NCI-H128 (cell line): ENCODE results near the gene DGAT2.
"Not testable (repeated sequence)": the region's sequence is repeated elsewhere in the genome, so short reads cannot be mapped to it uniquely, and the experiment has no call there.

Experiments used
- DNase-seq: peaks from one replicate; lab custom pipeline; 2025; ENCODE audit not compliant: unreplicated experiment; lab: John Stamatoyannopoulos, UW

Gene DGAT2, protein sequence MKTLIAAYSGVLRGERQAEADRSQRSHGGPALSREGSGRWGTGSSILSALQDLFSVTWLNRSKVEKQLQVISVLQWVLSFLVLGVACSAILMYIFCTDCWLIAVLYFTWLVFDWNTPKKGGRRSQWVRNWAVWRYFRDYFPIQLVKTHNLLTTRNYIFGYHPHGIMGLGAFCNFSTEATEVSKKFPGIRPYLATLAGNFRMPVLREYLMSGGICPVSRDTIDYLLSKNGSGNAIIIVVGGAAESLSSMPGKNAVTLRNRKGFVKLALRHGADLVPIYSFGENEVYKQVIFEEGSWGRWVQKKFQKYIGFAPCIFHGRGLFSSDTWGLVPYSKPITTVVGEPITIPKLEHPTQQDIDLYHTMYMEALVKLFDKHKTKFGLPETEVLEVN

GRCh38 chr11:75768112-75768908, at the start of gene DGAT2:
TSS of gene DGAT2 (plus strand) at chr11:75768778. CDS start at chr11:75768992, 214 bp downstream.
- DNase-seq, result peak; percentile 57

GRCh38 chr11:75719340-75720239, 49.0 kb upstream of the DGAT2 start:
- DNase-seq, result no peak

- DNase-seq, result no peak
Measured at GRCh38 chr11:75720639-75721038, 47.9 kb upstream of the DGAT2 start.

DNA sequence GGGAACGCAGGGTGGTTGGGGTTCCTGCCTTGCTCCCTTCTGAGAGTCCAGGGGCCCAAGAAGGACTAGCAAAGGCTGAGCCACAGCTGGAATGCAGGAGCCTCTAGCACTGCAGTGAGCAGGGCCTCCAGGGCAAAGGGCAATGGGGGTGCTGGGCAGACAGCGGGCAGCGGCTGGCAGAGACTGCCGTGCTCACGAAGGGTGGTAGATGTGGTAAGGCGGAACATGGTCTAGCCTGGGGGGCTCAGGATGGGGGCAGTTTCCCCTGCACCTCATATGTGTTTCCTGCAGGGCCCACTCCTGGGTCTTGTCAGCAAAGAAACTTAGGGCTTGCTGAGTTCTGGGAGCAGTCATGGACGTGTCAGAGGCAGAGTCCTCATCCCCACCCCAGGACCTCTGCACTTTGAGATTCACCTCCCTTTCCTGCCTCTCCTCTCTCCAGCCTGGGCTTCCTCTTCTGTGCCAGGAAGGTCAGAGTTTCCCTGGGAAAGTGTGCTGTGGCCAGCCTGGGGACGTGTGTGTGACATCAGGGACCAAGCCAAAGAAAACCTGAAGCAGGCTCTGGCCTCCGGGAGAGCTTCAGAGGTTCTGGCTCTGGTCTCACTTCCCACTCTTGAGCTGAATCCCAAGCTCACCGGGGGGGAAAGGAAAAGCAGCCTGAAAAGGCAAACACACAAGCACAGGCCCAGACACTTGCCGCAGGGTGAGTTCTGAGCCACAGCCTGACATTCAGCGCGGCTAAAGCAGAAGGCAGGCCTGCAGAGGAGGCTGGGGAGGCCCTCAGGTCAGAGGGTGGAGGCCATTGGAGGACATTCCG, 46.5 kb upstream of the DGAT2 start:
- DNase-seq, result no peak

DNA sequence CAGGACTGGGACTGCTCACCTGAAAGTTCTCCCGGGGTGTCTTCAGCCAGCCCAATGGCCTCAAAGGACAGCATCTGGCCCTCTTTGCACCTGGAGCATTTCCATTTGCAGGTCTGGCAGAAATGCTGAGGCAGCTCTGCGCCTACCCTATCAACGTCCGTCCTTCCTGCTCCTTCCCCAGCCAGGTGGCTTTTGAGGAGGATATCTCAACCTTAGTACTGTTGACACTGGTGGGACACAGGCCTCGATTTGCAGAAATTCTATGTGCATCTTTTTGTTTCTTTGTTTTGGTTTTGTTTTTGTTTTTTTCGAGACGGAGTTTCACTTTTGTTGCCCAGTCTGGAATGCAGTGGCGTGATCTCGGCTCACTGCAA, 45.9 kb upstream of the DGAT2 start:
- no peak for DNase-seq

DNA sequence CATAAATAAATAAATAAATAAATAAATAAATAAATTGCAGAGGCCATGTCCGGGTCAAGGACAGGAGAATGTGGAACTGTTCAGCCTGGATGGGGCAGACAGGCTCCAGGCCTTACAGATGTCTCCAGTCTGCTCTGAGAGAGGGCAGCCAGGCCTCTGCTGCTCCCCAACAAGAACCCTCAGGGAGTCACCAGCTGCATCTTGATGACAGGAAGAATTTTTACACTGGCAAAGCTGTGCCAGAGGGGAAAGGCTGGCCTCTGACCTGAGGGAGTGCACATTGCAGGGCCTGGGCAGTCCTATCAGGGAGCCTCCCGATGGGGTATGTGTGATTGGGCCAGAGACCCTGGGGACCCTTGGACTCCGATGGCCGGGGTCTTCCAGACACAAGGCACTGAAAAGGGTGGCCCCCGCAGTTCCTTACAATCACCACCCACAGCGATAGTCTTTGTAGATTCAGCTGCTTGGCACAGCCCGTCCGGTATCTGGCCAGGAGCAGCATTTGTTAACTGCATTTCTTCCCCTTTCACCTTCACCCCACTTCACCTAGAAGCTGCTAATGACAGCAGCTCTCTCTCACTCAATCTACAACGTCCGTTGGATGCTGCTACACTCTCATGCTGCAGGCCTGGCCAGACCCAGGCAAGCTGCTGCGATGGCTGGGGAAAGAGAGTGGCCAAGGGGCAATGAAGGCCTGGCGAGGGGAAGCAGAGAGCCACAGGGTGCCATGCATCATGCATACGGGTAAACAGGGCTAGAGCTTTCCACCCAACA, 42.8 kb upstream of the DGAT2 start:
- no peak for DNase-seq

DNA sequence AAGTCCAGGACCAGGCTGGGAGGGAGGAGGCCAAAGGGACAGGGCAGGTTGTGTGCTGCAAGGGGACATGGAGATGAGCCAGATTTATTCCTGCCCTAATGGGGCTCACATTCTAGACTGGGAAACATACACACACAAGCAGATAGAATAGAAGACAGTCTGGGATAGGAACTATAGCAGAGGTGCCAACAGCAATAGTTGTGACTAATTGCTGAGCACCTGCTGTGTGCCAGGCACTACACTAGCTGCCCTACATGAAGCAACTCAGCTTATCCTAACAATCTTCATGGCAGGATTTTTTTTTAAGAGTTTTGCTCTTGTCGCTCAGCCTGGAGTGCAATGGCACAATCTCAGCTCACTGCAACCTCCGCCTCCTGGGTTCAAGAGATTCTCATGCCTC, 39.6 kb upstream of the DGAT2 start:
- DNase-seq, result no peak

- DNase-seq, result no peak
Measured at GRCh38 chr11:75731095-75731494, 37.5 kb upstream of the DGAT2 start.

DNA sequence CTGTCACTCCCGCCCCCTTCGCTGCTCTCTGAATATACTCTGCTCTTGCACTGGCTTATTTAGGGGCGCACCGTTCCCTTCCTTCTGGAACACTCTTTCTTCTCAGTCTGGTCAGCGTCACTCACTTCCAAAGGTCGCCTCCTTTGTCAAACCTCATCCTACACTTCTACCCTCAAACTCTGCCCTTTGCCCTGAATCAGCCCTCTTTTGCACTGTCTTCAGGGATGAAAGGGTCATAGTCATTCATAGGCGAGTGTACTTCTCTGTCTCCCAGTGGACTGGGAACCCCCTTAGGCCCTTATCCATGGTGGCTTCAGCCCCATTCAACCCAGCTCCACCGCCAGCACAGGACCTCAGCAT, 35.5 kb upstream of the DGAT2 start:
- DNase-seq, result no peak

DNA sequence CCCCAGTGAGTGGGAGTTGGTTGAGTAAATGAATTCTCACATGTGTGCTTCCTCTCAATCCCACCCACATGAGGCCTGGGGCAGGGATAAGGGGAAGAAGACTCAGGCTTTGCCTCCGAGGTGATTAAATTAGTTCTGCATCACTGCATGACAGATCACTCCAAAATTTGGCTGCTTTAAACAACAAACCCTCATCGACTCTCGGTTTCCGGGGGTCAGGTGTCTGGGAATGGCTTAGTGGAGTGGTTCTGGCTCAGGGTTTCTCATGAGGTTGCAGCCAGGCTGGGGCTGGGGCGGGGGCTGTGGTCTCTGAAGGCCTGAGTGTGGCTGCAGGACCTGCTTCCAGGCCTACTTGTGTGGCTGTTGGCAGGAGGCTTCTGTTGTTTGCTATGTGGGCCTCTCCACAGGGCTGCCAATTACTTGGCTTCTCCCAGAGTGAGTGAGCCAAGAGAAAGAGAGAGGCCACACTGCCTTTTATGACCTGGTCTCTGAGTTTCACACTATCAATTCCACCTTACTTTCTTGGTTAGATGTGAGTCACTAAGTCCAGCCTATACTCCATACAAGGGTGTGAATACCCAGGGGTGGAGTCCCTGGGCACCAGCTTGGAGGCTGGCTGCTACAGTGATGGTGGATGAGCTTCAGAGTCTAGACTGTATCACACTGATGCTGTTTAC, 35.0 kb upstream of the DGAT2 start:
- DNase-seq, result no peak

GRCh38 chr11:75734491-75735180, 33.9 kb upstream of the DGAT2 start:
- no peak for DNase-seq

DNA sequence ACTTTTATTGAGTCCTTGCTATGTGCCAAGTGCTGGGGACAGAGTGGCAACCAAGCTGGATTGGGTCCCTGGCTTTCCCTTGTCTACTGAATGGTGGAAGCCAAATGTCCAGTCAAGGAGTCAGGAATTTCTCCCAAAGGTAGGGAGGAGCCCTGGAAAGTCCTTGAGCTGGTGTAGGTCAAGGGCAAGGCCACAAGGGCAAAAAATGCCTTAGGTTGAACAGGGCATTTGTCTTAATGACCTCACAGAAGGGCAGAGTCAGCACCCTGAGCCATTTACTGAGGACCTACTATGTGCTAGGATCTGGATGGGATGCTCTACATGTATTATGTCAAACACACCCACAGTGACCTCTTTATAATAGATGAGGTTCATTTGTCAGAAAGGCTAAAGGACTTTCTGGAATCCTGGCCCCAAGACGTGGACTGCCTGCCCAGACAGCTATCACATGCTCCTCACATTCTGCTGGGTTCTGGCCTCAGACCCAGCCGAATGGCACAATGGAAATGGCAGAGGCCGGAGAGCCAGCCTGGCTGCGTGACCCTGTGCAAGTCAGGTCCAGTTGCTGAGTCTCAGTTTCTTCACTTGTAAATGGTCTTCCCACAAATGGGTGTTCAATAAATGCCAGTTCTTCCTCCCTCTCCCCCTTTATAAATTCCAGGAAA, 33.3 kb upstream of the DGAT2 start:
- no peak for DNase-seq

DNA sequence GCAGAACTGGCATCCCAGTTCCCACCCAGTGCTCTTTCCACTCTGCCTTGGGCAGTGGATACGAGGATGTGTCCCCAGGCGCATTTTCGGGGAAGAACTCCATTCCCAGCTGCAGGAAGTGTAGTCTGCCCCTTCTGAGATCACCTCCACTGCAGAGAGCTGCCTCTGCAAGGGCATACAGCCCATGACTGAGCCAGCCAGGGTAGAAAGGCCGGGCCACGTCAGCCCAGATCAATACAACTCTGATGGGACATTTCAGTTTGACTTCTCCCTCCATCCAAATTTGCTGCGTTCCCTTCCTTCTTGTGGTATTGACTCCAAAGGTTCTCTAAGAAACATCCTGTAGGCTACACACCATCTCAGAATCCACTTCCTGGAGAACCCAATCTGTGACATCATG, 31.3 kb upstream of the DGAT2 start:
- DNase-seq, result no peak

- DNase-seq, result no peak
Measured at GRCh38 chr11:75740681-75741080, 27.9 kb upstream of the DGAT2 start.

DNA sequence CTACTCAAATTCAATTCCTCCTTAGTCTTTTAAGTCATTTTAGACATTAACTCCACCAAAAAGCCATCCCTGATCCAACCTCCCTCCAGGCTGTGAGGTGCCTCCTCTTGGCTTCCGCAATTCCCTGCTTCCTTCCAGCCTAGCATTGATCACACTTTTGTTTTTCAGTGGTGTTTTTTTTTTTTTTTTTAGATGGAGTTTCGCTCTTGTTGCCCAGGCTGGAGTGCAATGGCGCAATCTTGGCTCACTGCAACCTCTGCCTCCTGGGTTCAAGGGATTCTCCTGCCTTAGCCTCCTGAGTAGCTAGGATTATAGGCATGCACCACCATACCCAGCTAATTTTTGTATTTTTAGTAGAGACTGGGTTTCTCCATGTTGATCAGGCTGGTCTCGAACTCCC, 25.4 kb upstream of the DGAT2 start:
- DNase-seq, result not testable (repeated sequence)

- no peak for DNase-seq
Measured at GRCh38 chr11:75743711-75744563, 24.6 kb upstream of the DGAT2 start.

GRCh38 chr11:75745807-75746206, 22.8 kb upstream of the DGAT2 start:
- DNase-seq, result no peak
